SK-N-SH (cell line): ENCODE measurements around the gene CYLD.

ENCODE experiments used
- CTCF ChIP-seq: fragments of 200-600 bp; sonication (generic); IDR thresholded peaks from 2 replicates; pipeline ENCODE4 v1.6.1; 2017; ENCODE audit warnings: antibody characterized with exemption, mild to moderate bottlenecking, moderate library complexity
- JUND ChIP-seq: IDR thresholded peaks from 2 replicates; pipeline ENCODE4 v1.4.0; 2012
- NFIC ChIP-seq: IDR thresholded peaks from 2 replicates; pipeline ENCODE4 v1.4.0; 2012; ENCODE audit warnings: borderline replicate concordance
- NRF1 ChIP-seq: IDR thresholded peaks from 2 replicates; pipeline ENCODE4 v1.6.1; 2012; ENCODE audit warnings: low read depth, mild to moderate bottlenecking, low read length
- RAD21 ChIP-seq: IDR thresholded peaks from 2 replicates; pipeline ENCODE4 v1.6.1; 2012; ENCODE audit warnings: mild to moderate bottlenecking, low read length
- SMC3 ChIP-seq: IDR thresholded peaks from 2 replicates; pipeline ENCODE4 v1.6.1; 2012; ENCODE audit warnings: low read depth, low read length, improper control_type of control experiment
- TAF1 ChIP-seq: IDR thresholded peaks from 2 replicates; pipeline ENCODE4 v1.6.1; 2012; ENCODE audit warnings: low read depth, mild to moderate bottlenecking, low read length, moderate library complexity, borderline replicate concordance
- YY1 ChIP-seq: IDR thresholded peaks from 2 replicates; pipeline ENCODE4 v1.4.0; 2012; ENCODE audit warnings: low read depth, mild to moderate bottlenecking

DNA sequence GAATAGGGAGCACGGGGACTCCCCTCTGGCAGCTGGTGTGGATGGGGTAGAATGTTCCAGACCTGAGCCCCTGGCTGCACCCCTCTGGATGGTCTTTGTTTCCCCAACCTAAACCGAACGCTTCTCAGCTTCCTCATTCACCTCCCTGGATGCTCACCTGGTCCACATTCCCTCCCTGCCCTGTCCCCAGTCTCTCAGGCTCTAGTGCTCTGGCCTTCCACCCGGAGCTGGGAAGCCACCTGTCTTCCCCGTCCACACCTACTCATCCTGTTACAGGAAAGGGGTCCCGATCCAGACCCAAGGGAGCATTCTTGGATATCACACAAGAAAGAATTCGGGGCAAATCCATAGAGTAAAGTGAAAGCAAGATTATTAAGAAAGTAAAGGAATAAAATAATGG, 73.5 kb downstream of the CYLD start:
- TF ChIP-seq CTCF, result no peak
- TF ChIP-seq NRF1, result no peak
- no peak for TF ChIP-seq SMC3
- no peak for TF ChIP-seq NFIC
- no peak for TF ChIP-seq TAF1
- no peak for TF ChIP-seq RAD21
- TF ChIP-seq YY1, result no peak
- TF ChIP-seq JUND, result no peak
